ENCODE results near the gene PREPL. TPM values are rescaled to one million over a fixed set of nuclear protein-coding genes. Genes with fewer than 3 reads are reported as not detected.

Gene PREPL
- total and polyA plus RNA-seq, 2 experiments from 2014 or later: 31.0 to 52.9 TPM

DNA sequence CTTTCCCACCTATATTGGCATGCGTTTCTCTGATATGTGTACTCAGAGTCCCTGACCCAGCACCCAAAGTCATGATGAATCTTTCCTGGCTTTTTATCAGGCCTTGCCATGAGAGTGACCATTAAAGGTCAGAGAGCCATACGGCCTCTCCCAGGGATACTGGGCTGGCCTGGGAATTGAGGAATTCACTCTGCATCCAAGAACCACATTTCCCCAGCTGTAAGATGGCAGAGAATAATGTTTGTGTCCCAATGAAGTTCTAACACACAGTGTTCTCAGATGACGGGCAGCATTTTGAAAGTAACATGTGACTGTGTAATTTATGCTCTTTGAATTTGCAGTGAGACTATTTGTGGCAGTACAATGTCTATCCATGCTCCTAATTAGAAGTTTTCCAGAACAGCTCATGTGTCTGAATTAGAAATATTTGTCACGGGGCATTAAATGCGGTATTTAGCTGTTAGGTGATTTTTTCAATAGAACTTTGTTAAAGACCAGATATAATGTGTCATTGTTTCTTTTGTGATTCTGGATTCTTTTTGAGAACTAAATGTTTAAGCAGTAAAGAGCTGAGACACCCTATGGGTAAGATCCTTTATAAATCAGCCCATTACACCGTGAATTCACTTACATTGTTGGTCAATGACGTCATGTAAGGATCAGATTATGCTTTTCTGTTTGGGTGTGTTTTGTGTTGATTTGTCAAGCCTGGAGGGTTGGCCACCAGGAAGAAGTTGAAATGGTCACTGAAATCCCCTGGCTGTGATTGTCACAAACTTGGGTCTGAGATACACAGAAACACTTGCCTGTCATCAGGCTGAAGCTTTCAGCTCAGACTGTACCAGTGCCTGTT lies 93.3 kb downstream of the PREPL start:
- H3K27me3 ChIP-seq: no peaks in the 10 kb centered on the region
- H3K4me3 ChIP-seq: no peak overlapping the region
- no peaks in the 10 kb centered on the region for H3K9me3 ChIP-seq (ENCODE audit: low read depth)
- H3K4me1 ChIP-seq (ENCODE audit: low read depth): peaks cover 12% of the 10 kb centered on the region
- peak; percentile 4 to 54 for DNase-seq (ENCODE audit: low read depth in 1 of 2, low spot score in 1 of 2)
- TF ChIP-seq, protein P1, sequence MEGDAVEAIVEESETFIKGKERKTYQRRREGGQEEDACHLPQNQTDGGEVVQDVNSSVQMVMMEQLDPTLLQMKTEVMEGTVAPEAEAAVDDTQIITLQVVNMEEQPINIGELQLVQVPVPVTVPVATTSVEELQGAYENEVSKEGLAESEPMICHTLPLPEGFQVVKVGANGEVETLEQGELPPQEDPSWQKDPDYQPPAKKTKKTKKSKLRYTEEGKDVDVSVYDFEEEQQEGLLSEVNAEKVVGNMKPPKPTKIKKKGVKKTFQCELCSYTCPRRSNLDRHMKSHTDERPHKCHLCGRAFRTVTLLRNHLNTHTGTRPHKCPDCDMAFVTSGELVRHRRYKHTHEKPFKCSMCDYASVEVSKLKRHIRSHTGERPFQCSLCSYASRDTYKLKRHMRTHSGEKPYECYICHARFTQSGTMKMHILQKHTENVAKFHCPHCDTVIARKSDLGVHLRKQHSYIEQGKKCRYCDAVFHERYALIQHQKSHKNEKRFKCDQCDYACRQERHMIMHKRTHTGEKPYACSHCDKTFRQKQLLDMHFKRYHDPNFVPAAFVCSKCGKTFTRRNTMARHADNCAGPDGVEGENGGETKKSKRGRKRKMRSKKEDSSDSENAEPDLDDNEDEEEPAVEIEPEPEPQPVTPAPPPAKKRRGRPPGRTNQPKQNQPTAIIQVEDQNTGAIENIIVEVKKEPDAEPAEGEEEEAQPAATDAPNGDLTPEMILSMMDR (IDR thresholded peaks at IDR 0.05; ENCODE audit: low read depth, low read length): no peak
- no peaks in the 10 kb centered on the region for H3K36me3 ChIP-seq
- no peak overlapping the region for H3K27ac ChIP-seq

Other genes with a start within 250 kb of the PREPL start
- gene PPM1B, start 192.6 kb downstream of the PREPL start, total RNA-seq: 30.8 and 81.2 TPM in 2 replicates
- gene PPM1B, start 192.6 kb downstream of the PREPL start, polyA plus RNA-seq: 54.8 and 74.0 TPM in 2 replicates
- gene SLC3A1, start 86.0 kb downstream of the PREPL start, total RNA-seq: not detected in 2 replicates
- 0.43 and 0.55 TPM in 2 replicates for gene SLC3A1, start 86.0 kb downstream of the PREPL start, polyA plus RNA-seq
- gene CAMKMT, start 453 bp upstream of the PREPL start, total RNA-seq: 16.9 and 23.1 TPM in 2 replicates
- 19.9 and 20.6 TPM in 2 replicates for gene CAMKMT, start 453 bp upstream of the PREPL start, polyA plus RNA-seq

All from cardiac muscle cell (in vitro differentiated cells and primary cell).